DOHH2 (cell line): ENCODE data around the gene NEGR1.

ENCODE experiments used
- CTCF ChIP-seq: fragments of 200-600 bp; sonication (generic); IDR thresholded peaks from one replicate; pipeline ENCODE4 v1.5.1; 2014; ENCODE audit warnings: antibody characterized with exemption, mild to moderate bottlenecking, low read depth, low read length; ENCODE audit not compliant: poor library complexity, severe bottlenecking
- EZH2phosphoT487 ChIP-seq: fragments of 200-600 bp; sonication (generic); IDR thresholded peaks from 2 replicates; pipeline ENCODE4 v1.6.1; 2017; ENCODE audit warnings: borderline replicate concordance, mild to moderate bottlenecking, antibody characterized with exemption, low read length, moderate library complexity, mixed read lengths

GRCh38 chr1:71899881-71900280 lies 382.5 kb downstream of the NEGR1 start:
- TF ChIP-seq CTCF: no peak
- no peak for TF ChIP-seq EZH2phosphoT487
